Right lobe of liver (tissue), 6 donors: ENCODE measurements around the gene RALY. TPM values are rescaled to one million over a fixed set of nuclear protein-coding genes. Genes with fewer than 3 reads are reported as not detected.

Source experiments
- ATAC-seq, 4 donors: fragments of 200-7000 bp; cut with Tn5 transposase; one replicate each; pipeline ENCODE4 v1.9.1; 2020; ENCODE audit warnings: mild to moderate bottlenecking in 4 of 4, moderate library complexity in 4 of 4
- DNase-seq, 3 donors: peaks; one replicate each; pipeline ENCODE4 v3.0.0-alpha.2; 2020
- H3K27ac ChIP-seq, 3 donors: fragments of 200-600 bp; one replicate each; pipeline ENCODE4 v1.8.0; 2022
- H3K27me3 ChIP-seq, 2 donors: fragments of 200-600 bp; one replicate each; pipeline ENCODE4 v1.8.0; 2022
- H3K36me3 ChIP-seq, 4 donors: fragments of 200-600 bp; sonication (generic) in 1 of 4; one replicate each; pipeline versions ENCODE4 v1.5.1 to v1.8.0; 2017 to 2022; ENCODE audit warnings: control low read depth in 1 of 4
- H3K4me1 ChIP-seq, 4 donors: fragments of 200-600 bp; sonication (generic) in 1 of 4; one replicate each; pipeline versions ENCODE4 v1.5.1 to v1.8.0; 2017 to 2022; ENCODE audit warnings: control low read depth in 1 of 4
- H3K4me3 ChIP-seq, 3 donors: fragments of 200-600 bp; one replicate each; pipeline ENCODE4 v1.8.0; 2022
- H3K9me3 ChIP-seq, 4 donors: fragments of 200-600 bp; sonication (generic) in 1 of 4; one replicate each; pipeline versions ENCODE4 v1.5.1 to v1.8.0; 2017 to 2022; ENCODE audit warnings: control low read depth in 1 of 4
- CTCF ChIP-seq, 4 donors: fragments of 200-600 bp in 3 of 4; fragments of 450-650 bp in 1 of 4; IDR thresholded peaks; one replicate each; pipeline versions ENCODE4 v1.5.1 to v1.8.0; 2016 to 2022; ENCODE audit warnings: antibody characterized with exemption in 4 of 4, mild to moderate bottlenecking in 2 of 4
- POLR2A ChIP-seq: fragments of 450-650 bp; IDR thresholded peaks from one replicate; pipeline ENCODE4 v1.6.1; 2017; ENCODE audit warnings: antibody characterized with exemption, mild to moderate bottlenecking
- WGBS: methylation state at CpG from one replicate; pipeline ENCODE4 v1.1.6; 2018; ENCODE audit warnings: low coverage, low lambda C conversion rate; ENCODE audit not compliant: insufficient coverage; ENCODE audit errors: missing lambda C conversion rate; 5-methylcytosine and 5-hydroxymethylcytosine counted together
- intact Hi-C, 2 donors: fragments of 100-400 bp; cut with DNase I; formaldehyde crosslinking; loops; one replicate each; pipeline versions ENCODE4 v1.11.2 to v1.14.1; 2022
- total RNA-seq, 6 experiments: library from RNA; depleted of rRNA in 2 of 6; stranded (reverse); fragments of >200 nt in 2 of 6; fragmentation: NEBNext Ultra II Directional in 3 of 6; extraction: Animal tissue kit (Norgen Biotek cat#: 25700) in 3 of 6; gene quantifications; one replicate each; pipeline versions ENCODE4 v1.1.0 to v1.2.4, GENCODE V29; 2016 to 2023
- donor health status: DM: no; HTN: yes; CAD: no.
- donor health status: DM: no; HTN: no; CAD: no.
- donor health status: DM: no; HTN: no; CAD: no.
- donor health status: DM: no; HTN: yes; CAD: no.
- donor health status: DM: no; HTN: yes; CAD: no.

Gene RALY
- total RNA-seq, 6 experiments from 2014 or later = 24.8 to 42.1 (median 33.4) TPM

- Histone ChIP-seq H3K4me1 (peaks cover 0 to 3% (median 0%) of the 10 kb centered on the region in 4 donors), H3K4me3 (no peak overlapping the region), H3K36me3 (no peaks in the 10 kb centered on the region), H3K9me3 (no peaks in the 10 kb centered on the region), H3K27ac (no peak overlapping the region), H3K27me3 (no peaks in the 10 kb centered on the region)
- 71% methylated on average over 5 of the region's 8 CpGs for WGBS
- intact Hi-C loops = no loop called here
- TF ChIP-seq CTCF (IDR thresholded peaks at IDR 0.05) (no peak), POLR2A (no peak)
- DNase-seq (no peak), ATAC-seq (no peak)
These were observed 26.6 kb upstream of the RALY start for GRCh38 chr20:33967126-33967525.

GRCh38 chr20:33969563-33969962, 24.1 kb upstream of the RALY start:
- H3K9me3 ChIP-seq = no peaks in the 10 kb centered on the region
- no peak for TF ChIP-seq POLR2A
- no peak for DNase-seq
- WGBS = 76% methylated on average over 4 of the region's 4 CpGs
- H3K27me3 ChIP-seq = no peaks in the 10 kb centered on the region
- no peaks in the 10 kb centered on the region for H3K36me3 ChIP-seq
- no peaks in the 10 kb centered on the region for H3K4me1 ChIP-seq
- H3K27ac ChIP-seq = no peak overlapping the region
- H3K4me3 ChIP-seq = no peak overlapping the region
- no peak for ATAC-seq
- intact Hi-C loops = no loop called here

- no peaks in the 10 kb centered on the region for H3K4me1 ChIP-seq
- no peaks in the 10 kb centered on the region for H3K27me3 ChIP-seq
- TF ChIP-seq CTCF (IDR thresholded peaks at IDR 0.05) = no peak
- TF ChIP-seq POLR2A = no peak
- DNase-seq (no peak), ATAC-seq (no peak)
- WGBS = 90% methylated on average over 2 of the region's 2 CpGs
- H3K4me3 ChIP-seq = no peak overlapping the region
- H3K9me3 ChIP-seq = no peaks in the 10 kb centered on the region
- intact Hi-C loops = no loop called here
- H3K36me3 ChIP-seq = no peaks in the 10 kb centered on the region
- no peak overlapping the region for H3K27ac ChIP-seq
These were observed 23.5 kb upstream of the RALY start for GRCh38 chr20:33970229-33970628.

GRCh38 chr20:33971147-33971975, 22.4 kb upstream of the RALY start:
- Histone ChIP-seq H3K4me1 (no peaks in the 10 kb centered on the region), H3K9me3 (no peaks in the 10 kb centered on the region), H3K27me3 (no peaks in the 10 kb centered on the region), H3K27ac (no peak overlapping the region), H3K4me3 (no peak overlapping the region), H3K36me3 (no peaks in the 10 kb centered on the region)
- intact Hi-C loops = no loop called here
- no peak for DNase-seq
- 77% methylated on average over 4 of the region's 6 CpGs for WGBS
- no peak for ATAC-seq
- TF ChIP-seq CTCF (IDR thresholded peaks at IDR 0.05) (no peak), POLR2A (no peak)

GRCh38 chr20:33976959-33977358, 16.8 kb upstream of the RALY start:
- ATAC-seq = no peak

More at GRCh38 chr20:33976959-33977358, 16.8 kb upstream of the RALY start:
- TF ChIP-seq CTCF (IDR thresholded peaks at IDR 0.05) (no peak), POLR2A (no peak)
- intact Hi-C loops = no loop called here
- Histone ChIP-seq H3K27ac (no peak overlapping the region), H3K36me3 (no peaks in the 10 kb centered on the region), H3K4me3 (no peak overlapping the region), H3K9me3 (no peaks in the 10 kb centered on the region), H3K27me3 (no peaks in the 10 kb centered on the region), H3K4me1 (no peaks in the 10 kb centered on the region)
- DNase-seq = no peak
